LNCaP clone FGC (cell line): ENCODE measurements around the gene CCSAP.
"Not testable (repeated sequence)": the region's sequence is repeated elsewhere in the genome, so short reads cannot be mapped to it uniquely, and the experiment has no call there.

Experiments
- DNase-seq: peaks from one replicate; pipeline ENCODE4 v3.0.0-alpha.2; 2011; ENCODE audit warnings: low read depth
- H3K4me3 ChIP-seq: 2 replicates; pipeline ENCODE4 v1.5.1; 2011; ENCODE audit warnings: mild to moderate bottlenecking, low read depth, low read length, control low read depth
- CTCF ChIP-seq: IDR thresholded peaks from 2 replicates; pipeline ENCODE4 v1.5.1; 2012; ENCODE audit warnings: mild to moderate bottlenecking; ENCODE audit not compliant: control insufficient read depth, insufficient read depth; ENCODE audit errors: extremely low read depth

Gene CCSAP

GRCh38 chr1:229383188-229383587 is 40.3 kb upstream of the CCSAP start:
- no peak overlapping the region for H3K4me3 ChIP-seq
- DNase-seq, result no peak
- TF ChIP-seq CTCF, result no peak

GRCh38 chr1:229381234-229381633 is 38.4 kb upstream of the CCSAP start:
- no peak for TF ChIP-seq CTCF
- no peak overlapping the region for H3K4me3 ChIP-seq
- DNase-seq, result no peak

- no peak for TF ChIP-seq CTCF
- DNase-seq, result no peak
- no peak overlapping the region for H3K4me3 ChIP-seq
Observed at GRCh38 chr1:229380536-229381160, 37.8 kb upstream of the CCSAP start.

- DNase-seq, result no peak
- no peak for TF ChIP-seq CTCF
- H3K4me3 ChIP-seq, result no peak overlapping the region
Observed at GRCh38 chr1:229379846-229380245, 37.0 kb upstream of the CCSAP start.

- no peak for DNase-seq
- no peak for TF ChIP-seq CTCF
- no peak overlapping the region for H3K4me3 ChIP-seq
Observed at GRCh38 chr1:229378586-229379367, 35.9 kb upstream of the CCSAP start.

GRCh38 chr1:229378035-229378434 is 35.2 kb upstream of the CCSAP start:
- not testable (repeated sequence) for DNase-seq, H3K4me3 ChIP-seq

- no peak overlapping the region for H3K4me3 ChIP-seq
- DNase-seq, result no peak
- no peak for TF ChIP-seq CTCF
Observed at GRCh38 chr1:229377429-229377828, 34.6 kb upstream of the CCSAP start.
